ENCODE measurements around the gene DLGAP1. TPM values are rescaled to one million over a fixed set of nuclear protein-coding genes. Genes with fewer than 3 reads are reported as not detected.
"Not testable (repeated sequence)": the region's sequence is repeated elsewhere in the genome, so short reads cannot be mapped to it uniquely, and the experiment has no call there.

Gene DLGAP1
- total RNA-seq, 1 donor from 2014 or later = 18.5 TPM

DNA sequence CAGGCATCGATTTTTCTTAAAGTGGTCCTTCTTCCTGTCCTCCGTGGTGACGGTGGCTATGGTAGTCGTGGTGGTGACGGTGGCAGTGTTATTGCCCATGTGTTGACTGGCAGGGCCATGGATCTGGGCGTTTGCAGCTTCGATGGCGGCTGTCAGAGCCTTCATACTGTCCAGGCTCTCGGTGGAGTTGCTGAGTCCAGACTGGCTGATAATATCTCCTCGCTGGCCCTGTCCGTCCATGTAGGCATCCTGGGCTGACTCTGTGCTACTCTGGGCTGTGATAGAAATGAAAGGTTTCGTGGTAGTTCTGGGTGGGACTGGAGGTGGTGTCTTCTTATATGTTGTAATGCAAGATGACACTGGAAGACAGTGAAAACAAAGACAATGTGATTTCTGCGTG is 873.2 kb downstream of the DLGAP1 start:
- Histone ChIP-seq H3K79me2 (ENCODE audit: low read depth) (no peaks in the 10 kb centered on the region), H3K27me3 (no peaks in the 10 kb centered on the region), H2AFZ (replicated peaks) (no peak overlapping the region), H3K36me3 (no peaks in the 10 kb centered on the region), H3K4me3 (no peak overlapping the region), H3K4me1 (no peaks in the 10 kb centered on the region), H3K9ac (no peak overlapping the region), H3F3A (ENCODE audit: low read depth) (no peaks in the 10 kb centered on the region), H3K4me2 (no peak overlapping the region), H3K9me3 (ENCODE audit: low read depth) (no peaks in the 10 kb centered on the region), H3K27ac (no peak overlapping the region), H4K20me1 (ENCODE audit: low read depth) (no peaks in the 10 kb centered on the region)
- H3K27me3 Mint-ChIP-seq (ENCODE audit: insufficient read depth, low read depth) = peaks cover 5% of the 10 kb centered on the region
- H3K27ac Mint-ChIP-seq = no peak overlapping the region
- no peak for DNase-seq (ENCODE audit: low spot score)
- peaks cover 6% of the 10 kb centered on the region for H3K36me3 Mint-ChIP-seq
- TF ChIP-seq EZH2phosphoT487 (IDR thresholded peaks at IDR 0.05) (no peak), EZH2 (IDR thresholded peaks at IDR 0.05) (no peak)
- TF ChIP-seq, protein P1, sequence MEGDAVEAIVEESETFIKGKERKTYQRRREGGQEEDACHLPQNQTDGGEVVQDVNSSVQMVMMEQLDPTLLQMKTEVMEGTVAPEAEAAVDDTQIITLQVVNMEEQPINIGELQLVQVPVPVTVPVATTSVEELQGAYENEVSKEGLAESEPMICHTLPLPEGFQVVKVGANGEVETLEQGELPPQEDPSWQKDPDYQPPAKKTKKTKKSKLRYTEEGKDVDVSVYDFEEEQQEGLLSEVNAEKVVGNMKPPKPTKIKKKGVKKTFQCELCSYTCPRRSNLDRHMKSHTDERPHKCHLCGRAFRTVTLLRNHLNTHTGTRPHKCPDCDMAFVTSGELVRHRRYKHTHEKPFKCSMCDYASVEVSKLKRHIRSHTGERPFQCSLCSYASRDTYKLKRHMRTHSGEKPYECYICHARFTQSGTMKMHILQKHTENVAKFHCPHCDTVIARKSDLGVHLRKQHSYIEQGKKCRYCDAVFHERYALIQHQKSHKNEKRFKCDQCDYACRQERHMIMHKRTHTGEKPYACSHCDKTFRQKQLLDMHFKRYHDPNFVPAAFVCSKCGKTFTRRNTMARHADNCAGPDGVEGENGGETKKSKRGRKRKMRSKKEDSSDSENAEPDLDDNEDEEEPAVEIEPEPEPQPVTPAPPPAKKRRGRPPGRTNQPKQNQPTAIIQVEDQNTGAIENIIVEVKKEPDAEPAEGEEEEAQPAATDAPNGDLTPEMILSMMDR (IDR thresholded peaks at IDR 0.05) = no peak
- peaks cover 3% of the 10 kb centered on the region for H3K9me3 Mint-ChIP-seq
- peaks cover 17% of the 10 kb centered on the region for H3K4me1 Mint-ChIP-seq
- no peak overlapping the region for H3K4me3 Mint-ChIP-seq

DNA sequence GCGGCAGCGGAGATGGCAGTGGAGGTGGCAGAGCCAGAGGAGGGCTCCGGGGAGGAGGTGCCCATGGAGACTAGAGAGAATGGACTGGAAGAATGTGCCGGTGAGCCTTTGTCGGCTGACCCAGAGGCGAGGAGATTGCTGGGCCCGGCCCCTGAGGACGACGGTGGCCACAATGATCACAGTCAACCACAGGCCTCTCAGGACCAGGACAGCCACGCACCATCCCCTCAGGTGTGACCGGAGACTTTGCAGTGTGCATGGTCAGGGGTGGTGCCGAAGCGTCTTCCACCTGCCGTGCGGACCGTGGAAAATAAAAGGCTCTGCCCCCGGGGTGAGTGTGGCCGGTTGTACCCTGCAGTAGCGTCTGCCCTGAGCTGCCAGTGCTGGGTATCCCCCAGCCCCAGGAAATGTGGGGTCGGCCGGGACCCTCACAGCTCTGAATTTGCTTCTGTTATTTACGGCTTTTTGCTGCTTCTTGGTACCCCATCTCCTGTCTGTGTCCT is 874.5 kb downstream of the DLGAP1 start:
- H3K27ac Mint-ChIP-seq; H3K9ac ChIP-seq; H3K9me3 ChIP-seq (ENCODE audit: low read depth); H3K9me3 Mint-ChIP-seq; H4K20me1 ChIP-seq (ENCODE audit: low read depth); DNase-seq (ENCODE audit: low spot score); H3K36me3 Mint-ChIP-seq; H3K79me2 ChIP-seq (ENCODE audit: low read depth); H3K27me3 ChIP-seq; H3K4me3 ChIP-seq; H3K36me3 ChIP-seq; H2AFZ ChIP-seq (replicated peaks); H3K27ac ChIP-seq; H3K4me2 ChIP-seq; H3F3A ChIP-seq (ENCODE audit: low read depth); H3K4me1 ChIP-seq; H3K27me3 Mint-ChIP-seq (ENCODE audit: insufficient read depth, low read depth); H3K4me3 Mint-ChIP-seq: not testable (repeated sequence)
- peaks cover 11% of the 10 kb centered on the region for H3K4me1 Mint-ChIP-seq

DNA sequence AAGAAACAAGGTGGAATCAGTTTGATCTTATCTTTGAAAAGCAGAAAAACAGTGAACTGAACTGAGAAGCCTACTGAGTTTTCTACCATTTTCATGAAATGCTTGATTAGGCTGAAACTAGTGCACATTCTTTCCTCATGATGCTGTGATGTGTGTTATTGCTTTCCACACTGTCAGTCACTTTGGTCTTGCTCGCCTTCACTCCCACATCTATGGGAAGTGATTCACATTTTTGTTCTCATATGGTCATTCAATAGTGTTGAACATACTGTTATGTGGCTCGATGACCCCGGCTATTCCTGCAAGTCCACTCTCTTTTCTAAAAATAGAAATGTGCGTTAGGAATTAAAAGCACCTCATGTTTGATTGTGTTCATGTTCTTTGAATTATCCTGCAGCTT is 875.4 kb downstream of the DLGAP1 start:
- H3K9ac ChIP-seq = no peak overlapping the region
- Mint-ChIP-seq H3K27ac (no peak overlapping the region), H3K9me3 (peaks cover 3% of the 10 kb centered on the region), H3K36me3 (peaks cover 4% of the 10 kb centered on the region), H3K4me3 (no peak overlapping the region), H3K27me3 (ENCODE audit: insufficient read depth, low read depth) (peaks cover 5% of the 10 kb centered on the region), H3K4me1 (peaks cover 10% of the 10 kb centered on the region)
- no peak for TF ChIP-seq EZH2 (IDR thresholded peaks at IDR 0.05)
- TF ChIP-seq, protein P1 (IDR thresholded peaks at IDR 0.05) = no peak
- no peak for TF ChIP-seq EZH2phosphoT487 (IDR thresholded peaks at IDR 0.05)
- no peaks in the 10 kb centered on the region for H4K20me1 ChIP-seq (ENCODE audit: low read depth)
- H3K27me3 ChIP-seq = no peaks in the 10 kb centered on the region
- DNase-seq (ENCODE audit: low spot score) = no peak
- H3K36me3 ChIP-seq = no peaks in the 10 kb centered on the region
- H3F3A ChIP-seq (ENCODE audit: low read depth) = no peaks in the 10 kb centered on the region
- no peaks in the 10 kb centered on the region for H3K79me2 ChIP-seq (ENCODE audit: low read depth)
- no peaks in the 10 kb centered on the region for H3K4me1 ChIP-seq
- no peak overlapping the region for H3K4me2 ChIP-seq
- H3K4me3 ChIP-seq = no peak overlapping the region
- H2AFZ ChIP-seq (replicated peaks) = no peak overlapping the region
- no peak overlapping the region for H3K27ac ChIP-seq
- H3K9me3 ChIP-seq (ENCODE audit: low read depth) = no peaks in the 10 kb centered on the region

- no peak overlapping the region for H3K4me3 Mint-ChIP-seq
- no peak overlapping the region for H2AFZ ChIP-seq (replicated peaks)
- peaks cover 4% of the 10 kb centered on the region for H3K36me3 Mint-ChIP-seq
- H3K4me2 ChIP-seq = no peak overlapping the region
- no peaks in the 10 kb centered on the region for H4K20me1 ChIP-seq (ENCODE audit: low read depth)
- no peak for DNase-seq (ENCODE audit: low spot score)
- H3K4me1 ChIP-seq = no peaks in the 10 kb centered on the region
- no peak overlapping the region for H3K27ac ChIP-seq
- H3K27me3 Mint-ChIP-seq (ENCODE audit: insufficient read depth, low read depth) = peaks cover 3% of the 10 kb centered on the region
- H3K9ac ChIP-seq = no peak overlapping the region
- no peak overlapping the region for H3K27ac Mint-ChIP-seq
- H3K27me3 ChIP-seq = no peaks in the 10 kb centered on the region
- H3K79me2 ChIP-seq (ENCODE audit: low read depth) = no peaks in the 10 kb centered on the region
- H3K9me3 Mint-ChIP-seq = peaks cover 5% of the 10 kb centered on the region
- H3K36me3 ChIP-seq = no peaks in the 10 kb centered on the region
- no peak overlapping the region for H3K4me3 ChIP-seq
- no peaks in the 10 kb centered on the region for H3F3A ChIP-seq (ENCODE audit: low read depth)
- TF ChIP-seq EZH2phosphoT487 (IDR thresholded peaks at IDR 0.05) (no peak), EZH2 (IDR thresholded peaks at IDR 0.05) (no peak)
- TF ChIP-seq, protein P1 (IDR thresholded peaks at IDR 0.05) = no peak
- H3K9me3 ChIP-seq (ENCODE audit: low read depth) = no peaks in the 10 kb centered on the region
- peaks cover 10% of the 10 kb centered on the region for H3K4me1 Mint-ChIP-seq
Measured at GRCh38 chr18:3578621-3579020, 876.5 kb downstream of the DLGAP1 start.
